GM12801 (cell line): Measurements from ENCODE around the gene MZT1.

Experiments
- TF ChIP-seq, protein P1 (sequence below): IDR thresholded peaks from one replicate; pipeline ENCODE4 v1.5.1; 2011; ENCODE audit warnings: control low read depth; ENCODE audit not compliant: insufficient read length; ENCODE audit errors: extremely low read depth

MZT1 gene

DNA sequence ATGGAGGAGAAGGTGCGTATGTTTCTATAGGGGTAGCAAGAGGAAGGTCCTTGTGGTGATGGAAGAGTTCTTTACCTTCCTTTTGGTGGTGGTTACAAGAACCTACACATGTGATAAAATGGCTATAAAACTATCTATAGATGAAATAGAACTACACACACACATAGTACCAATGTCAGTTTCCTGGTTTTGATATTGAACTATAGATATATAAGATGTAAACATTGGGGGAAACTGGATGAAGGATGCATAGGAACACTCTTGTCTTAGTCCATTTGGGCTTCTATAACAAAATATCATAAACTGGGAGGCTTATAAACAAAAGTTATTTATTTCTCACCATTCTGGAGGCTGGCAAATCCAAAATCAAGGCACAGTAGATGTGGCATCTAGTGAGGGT, 47.1 kb downstream of the MZT1 start:
- TF ChIP-seq, protein P1, sequence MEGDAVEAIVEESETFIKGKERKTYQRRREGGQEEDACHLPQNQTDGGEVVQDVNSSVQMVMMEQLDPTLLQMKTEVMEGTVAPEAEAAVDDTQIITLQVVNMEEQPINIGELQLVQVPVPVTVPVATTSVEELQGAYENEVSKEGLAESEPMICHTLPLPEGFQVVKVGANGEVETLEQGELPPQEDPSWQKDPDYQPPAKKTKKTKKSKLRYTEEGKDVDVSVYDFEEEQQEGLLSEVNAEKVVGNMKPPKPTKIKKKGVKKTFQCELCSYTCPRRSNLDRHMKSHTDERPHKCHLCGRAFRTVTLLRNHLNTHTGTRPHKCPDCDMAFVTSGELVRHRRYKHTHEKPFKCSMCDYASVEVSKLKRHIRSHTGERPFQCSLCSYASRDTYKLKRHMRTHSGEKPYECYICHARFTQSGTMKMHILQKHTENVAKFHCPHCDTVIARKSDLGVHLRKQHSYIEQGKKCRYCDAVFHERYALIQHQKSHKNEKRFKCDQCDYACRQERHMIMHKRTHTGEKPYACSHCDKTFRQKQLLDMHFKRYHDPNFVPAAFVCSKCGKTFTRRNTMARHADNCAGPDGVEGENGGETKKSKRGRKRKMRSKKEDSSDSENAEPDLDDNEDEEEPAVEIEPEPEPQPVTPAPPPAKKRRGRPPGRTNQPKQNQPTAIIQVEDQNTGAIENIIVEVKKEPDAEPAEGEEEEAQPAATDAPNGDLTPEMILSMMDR: no peak

DNA sequence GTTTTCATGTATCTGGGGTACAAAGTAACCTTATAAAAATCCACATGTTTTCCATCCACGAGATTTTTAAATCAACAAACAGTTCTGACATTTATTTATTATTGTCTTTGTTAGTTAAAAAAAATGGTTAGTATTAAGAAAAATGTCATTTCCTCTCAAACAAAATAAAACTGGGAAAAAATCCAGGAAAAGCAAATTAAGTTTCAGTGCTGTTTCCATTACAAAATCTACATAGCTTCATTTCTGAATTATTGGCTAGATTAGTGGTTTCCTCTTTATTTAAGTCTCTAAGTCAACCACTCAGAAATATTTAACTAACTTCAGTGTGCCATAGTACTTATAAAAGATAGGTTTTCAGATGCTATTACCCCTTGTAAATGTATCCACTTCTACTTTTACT, 49.1 kb downstream of the MZT1 start:
- TF ChIP-seq, protein P1: no peak

DNA sequence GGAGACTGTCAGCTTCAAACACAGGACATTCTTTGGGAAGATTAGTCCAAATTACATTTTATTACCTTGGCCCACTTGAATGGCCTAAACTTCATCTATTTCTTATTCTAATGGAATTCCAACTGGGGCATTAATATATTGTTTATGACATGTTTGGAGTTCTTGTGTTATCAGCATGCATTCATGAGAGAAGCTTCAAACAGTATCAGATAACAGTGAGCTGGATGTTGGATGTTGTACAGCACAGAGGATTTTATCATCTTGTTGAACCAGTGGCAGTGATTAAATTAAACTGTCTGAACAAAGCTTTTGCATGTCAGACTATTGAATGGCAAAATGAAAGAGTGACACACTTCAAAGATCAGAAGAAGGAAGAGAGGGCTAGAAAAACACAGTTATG, 50.0 kb downstream of the MZT1 start:
- TF ChIP-seq, protein P1: no peak

DNA sequence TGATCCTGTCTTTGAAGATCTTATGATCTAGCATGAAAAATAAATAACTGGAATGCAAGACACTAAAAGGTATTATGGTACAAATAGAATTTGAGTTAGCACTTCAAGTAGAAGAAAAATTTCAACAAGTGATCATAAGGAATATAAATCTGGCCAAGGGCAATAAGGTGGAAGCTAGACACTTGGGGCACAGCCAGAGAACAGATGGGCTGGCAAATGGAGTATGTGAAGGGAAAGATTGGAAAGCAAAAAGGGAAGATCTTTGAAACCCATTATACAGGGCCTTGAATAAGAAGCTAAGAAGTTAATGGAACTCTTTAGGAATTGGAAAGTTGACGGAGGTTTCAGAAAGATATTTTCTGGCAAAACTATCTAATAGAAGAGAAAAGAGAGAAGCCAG, 61.0 kb downstream of the MZT1 start:
- TF ChIP-seq, protein P1: no peak

DNA sequence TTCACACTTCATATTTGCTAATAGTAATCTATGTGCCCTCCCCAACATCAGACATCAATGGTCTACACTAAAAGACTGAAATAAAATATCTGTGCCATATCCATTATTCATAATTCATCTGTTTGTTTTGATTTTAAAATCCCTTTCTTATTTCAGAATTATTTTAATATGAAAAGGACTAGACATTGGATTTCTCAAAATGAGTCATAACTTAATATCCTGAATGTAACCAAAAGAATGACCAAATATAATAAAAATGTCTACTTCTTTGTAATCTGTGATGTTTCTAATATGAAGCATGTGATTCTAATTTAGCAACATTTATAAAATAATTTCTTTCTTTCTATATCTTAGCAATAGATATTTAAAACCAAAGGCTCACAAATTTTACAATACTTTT, 64.9 kb downstream of the MZT1 start:
- TF ChIP-seq, protein P1: no peak
